ENCODE results near the gene C5orf22. TPM values are rescaled to one million over a fixed set of nuclear protein-coding genes. Genes with fewer than 3 reads are reported as not detected.

C5orf22 gene
- total RNA-seq, result 10 to 100 TPM; 23.4 to 26.6 TPM

DNA sequence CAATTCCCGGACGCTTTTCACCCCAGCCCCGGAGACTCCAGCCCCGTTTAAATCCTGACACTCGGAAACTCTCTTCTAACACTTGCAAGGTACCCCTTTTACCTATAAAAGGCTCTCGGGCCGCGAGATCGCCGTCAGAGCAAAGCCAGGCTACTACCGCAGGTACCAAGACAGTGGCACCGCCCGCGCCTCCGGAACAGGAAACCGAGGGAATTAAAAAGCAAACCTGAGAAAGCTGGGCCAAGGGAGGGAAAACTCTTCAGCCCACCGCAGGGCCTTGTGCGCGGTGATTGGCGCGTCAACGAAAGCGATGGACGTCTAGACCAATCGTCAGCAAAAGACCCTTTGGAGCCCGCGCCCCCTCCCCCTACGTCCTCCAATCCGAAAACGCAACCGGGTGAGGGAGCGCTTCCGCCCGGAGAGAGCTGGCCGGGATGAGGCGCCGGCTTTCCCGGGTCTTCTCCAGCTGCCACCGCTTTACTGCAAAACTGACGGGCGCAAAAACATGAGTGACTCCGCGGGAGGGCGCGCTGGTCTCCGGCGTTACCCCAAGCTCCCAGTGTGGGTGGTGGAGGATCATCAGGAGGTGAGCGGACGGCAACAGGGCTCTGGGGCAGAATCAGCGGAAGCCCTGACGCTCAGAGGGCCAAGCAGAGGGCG lies at the start of gene C5orf22, which contains the start of gene DROSHA:
Gene C5orf22 (plus strand): TSS at position 414 of the 660 bp plus-strand sequence. CDS start 92 bp downstream, at position 506.
Gene DROSHA (minus strand): TSS at position 206 of the 660 bp plus-strand sequence. CDS start 3,034 bp downstream, outside the sequence.
- H3K4me3 Mint-ChIP-seq, result peak within 1 kb of the TSS; percentile 90
- peak within 1 kb of the TSS; percentile 94 for H3K27ac Mint-ChIP-seq
- peaks cover 38% of the 10 kb centered on the region for H3K36me3 Mint-ChIP-seq
- CTCF ChIA-PET, result interaction anchor here (1.3 to 1.4 kb wide), 3 partner anchors 12 to 561 kb away, joined by 3 to 6 read pairs (median 4); no protein-coding TSS in a partner anchor
- ATAC-seq (peak; percentile 96), DNase-seq (peak; percentile 95)
- no peaks in the 10 kb centered on the region for H3K9me3 Mint-ChIP-seq (ENCODE audit: low read depth)
- no peaks in the 10 kb centered on the region for H3K27me3 Mint-ChIP-seq
- peaks cover 41% of the 10 kb centered on the region for H3K4me1 Mint-ChIP-seq

- Mint-ChIP-seq H3K4me1 (peaks cover 4% of the 10 kb centered on the region), H3K27ac (no peak overlapping the region), H3K27me3 (no peaks in the 10 kb centered on the region), H3K36me3 (peaks cover 44% of the 10 kb centered on the region), H3K4me3 (no peak overlapping the region), H3K9me3 (ENCODE audit: low read depth) (no peaks in the 10 kb centered on the region)
- ATAC-seq (no peak), DNase-seq (no peak)
- CTCF ChIA-PET, result no interaction called here
These were observed 46.5 kb upstream of the C5orf22 start for GRCh38 chr5:31485376-31486207.

DNA sequence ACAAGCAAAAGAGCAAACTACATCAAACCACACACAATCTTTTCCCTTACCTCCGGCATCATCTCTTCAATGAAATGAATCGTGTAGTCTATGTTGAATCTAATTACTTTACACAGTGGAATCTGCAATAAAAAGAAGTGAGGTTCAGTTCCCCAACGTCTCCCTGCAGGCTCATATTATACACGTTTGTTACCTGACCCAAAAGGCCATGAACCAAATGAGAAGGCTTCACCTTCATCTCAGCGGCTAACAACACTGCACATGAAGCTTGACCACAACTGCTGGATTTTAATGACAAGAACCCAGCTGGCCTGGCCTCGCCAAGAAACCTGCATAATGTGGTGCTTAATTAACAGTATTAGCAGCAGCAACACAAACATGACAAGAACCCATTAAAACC lies 45.7 kb upstream of the C5orf22 start:
- CTCF ChIA-PET, result interaction anchor here (0.9 kb wide), 1 partner anchor 591 kb away, joined by 3 read pairs; no protein-coding TSS in a partner anchor
- Mint-ChIP-seq H3K4me1 (peaks cover 4% of the 10 kb centered on the region), H3K36me3 (peaks cover 48% of the 10 kb centered on the region)

DNA sequence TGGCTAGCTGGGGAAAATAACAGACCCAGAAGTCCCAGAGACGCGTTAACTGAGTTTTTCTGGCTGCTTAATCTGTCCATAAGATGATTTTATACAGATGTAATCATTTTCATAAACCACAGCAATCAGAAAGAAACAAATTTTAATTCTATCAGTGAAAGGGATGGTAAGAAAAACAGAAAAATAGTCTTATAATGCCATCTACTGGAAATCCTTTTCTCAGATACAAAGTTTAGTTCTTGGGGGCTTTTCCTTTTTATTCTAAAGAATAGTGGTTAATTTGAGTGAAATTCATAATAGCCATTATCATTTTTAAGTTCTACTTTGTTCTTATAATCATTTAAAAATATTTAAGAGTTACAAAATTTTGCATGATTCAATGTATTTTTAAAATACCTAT lies 44.6 kb upstream of the C5orf22 start:
- CTCF ChIA-PET, result interaction anchor here (0.7 to 0.9 kb wide), 3 partner anchors 9 to 858 kb away, joined by 3 to 4 read pairs (median 3); no protein-coding TSS in a partner anchor
- no peak for ATAC-seq
- no peaks in the 10 kb centered on the region for H3K9me3 Mint-ChIP-seq (ENCODE audit: low read depth)
- no peak overlapping the region for H3K27ac Mint-ChIP-seq
- no peaks in the 10 kb centered on the region for H3K27me3 Mint-ChIP-seq
- no peak overlapping the region for H3K4me3 Mint-ChIP-seq
- peaks cover 4% of the 10 kb centered on the region for H3K4me1 Mint-ChIP-seq
- peaks cover 47% of the 10 kb centered on the region for H3K36me3 Mint-ChIP-seq
- no peak for DNase-seq

More for the DNA sequence above, 45.7 kb upstream of the C5orf22 start:
- ATAC-seq (no peak), DNase-seq (no peak)
- H3K27ac Mint-ChIP-seq, result no peak overlapping the region
- no peaks in the 10 kb centered on the region for H3K27me3 Mint-ChIP-seq
- H3K9me3 Mint-ChIP-seq (ENCODE audit: low read depth), result no peaks in the 10 kb centered on the region
- no peak overlapping the region for H3K4me3 Mint-ChIP-seq

- H3K36me3 Mint-ChIP-seq, result peaks cover 49% of the 10 kb centered on the region
- H3K4me1 Mint-ChIP-seq, result no peaks in the 10 kb centered on the region
- DNase-seq (no peak), ATAC-seq (no peak)
- H3K27ac Mint-ChIP-seq, result no peak overlapping the region
- H3K9me3 Mint-ChIP-seq (ENCODE audit: low read depth), result no peaks in the 10 kb centered on the region
- CTCF ChIA-PET, result no interaction called here
- H3K4me3 Mint-ChIP-seq, result no peak overlapping the region
- H3K27me3 Mint-ChIP-seq, result no peaks in the 10 kb centered on the region
These were observed 39.2 kb upstream of the C5orf22 start for GRCh38 chr5:31492869-31493268.

DNA sequence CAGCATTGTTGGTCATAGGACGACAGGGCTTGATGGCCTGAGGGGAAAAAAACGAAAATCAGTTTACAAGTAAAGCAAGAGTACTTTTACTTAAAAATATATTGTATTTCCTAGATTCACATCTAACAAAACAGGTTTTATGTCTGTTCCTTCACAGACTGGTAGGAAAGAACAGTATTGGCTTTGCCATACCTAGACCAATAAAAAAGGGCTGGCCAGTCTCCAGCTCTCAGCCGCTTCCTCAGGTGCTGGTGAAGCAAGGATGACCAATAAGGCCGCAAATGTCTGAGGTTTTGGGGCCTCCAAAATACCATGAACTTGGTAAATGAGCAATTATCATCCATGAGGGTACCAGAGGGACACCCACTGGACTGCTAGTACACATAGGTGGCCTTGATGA lies 36.8 kb upstream of the C5orf22 start:
- CTCF ChIA-PET, result no interaction called here
- Mint-ChIP-seq H3K4me3 (no peak overlapping the region), H3K4me1 (no peaks in the 10 kb centered on the region), H3K27ac (no peak overlapping the region), H3K27me3 (no peaks in the 10 kb centered on the region), H3K36me3 (peaks cover 50% of the 10 kb centered on the region), H3K9me3 (ENCODE audit: low read depth) (no peaks in the 10 kb centered on the region)
- ATAC-seq (no peak), DNase-seq (no peak)

- Mint-ChIP-seq H3K9me3 (ENCODE audit: low read depth) (no peaks in the 10 kb centered on the region), H3K27ac (no peak overlapping the region), H3K4me3 (no peak overlapping the region), H3K36me3 (peaks cover 52% of the 10 kb centered on the region), H3K4me1 (no peaks in the 10 kb centered on the region), H3K27me3 (no peaks in the 10 kb centered on the region)
- DNase-seq (no peak), ATAC-seq (no peak)
- CTCF ChIA-PET, result interaction anchor here (1.0 kb wide), 1 partner anchor 8 kb away, joined by 3 read pairs; no protein-coding TSS in a partner anchor
These were observed 35.8 kb upstream of the C5orf22 start for GRCh38 chr5:31496301-31496700.

DNA sequence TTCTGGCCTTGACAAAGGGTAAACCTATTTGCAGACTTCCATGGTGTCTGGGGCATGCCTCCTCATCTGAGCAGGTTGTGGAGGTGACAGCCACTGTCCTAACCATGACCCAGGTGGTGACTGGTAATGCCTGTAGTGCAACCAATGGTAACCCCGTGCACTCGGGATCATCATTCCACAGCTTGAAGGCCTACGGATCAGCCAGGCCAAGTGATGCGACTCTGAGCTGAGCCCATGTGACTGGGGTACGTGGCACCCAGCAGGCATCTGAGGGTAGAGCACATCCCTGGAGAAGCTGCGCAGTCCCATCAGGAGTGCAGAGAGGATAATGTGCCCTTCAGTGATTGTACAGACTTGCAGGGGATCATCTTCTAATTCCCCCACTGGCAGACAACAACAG lies 35.2 kb upstream of the C5orf22 start:
- H3K4me3 Mint-ChIP-seq, result no peak overlapping the region
- H3K4me1 Mint-ChIP-seq, result no peaks in the 10 kb centered on the region
- H3K36me3 Mint-ChIP-seq, result peaks cover 53% of the 10 kb centered on the region
- H3K27me3 Mint-ChIP-seq, result no peaks in the 10 kb centered on the region
- DNase-seq (no peak), ATAC-seq (no peak)
- H3K9me3 Mint-ChIP-seq (ENCODE audit: low read depth), result no peaks in the 10 kb centered on the region
- CTCF ChIA-PET, result interaction anchor here (1.0 kb wide), 1 partner anchor 9 kb away, joined by 3 read pairs; no protein-coding TSS in a partner anchor
- H3K27ac Mint-ChIP-seq, result no peak overlapping the region

- CTCF ChIA-PET, result no interaction called here
- Mint-ChIP-seq H3K27me3 (no peaks in the 10 kb centered on the region), H3K4me3 (no peak overlapping the region), H3K9me3 (ENCODE audit: low read depth) (no peaks in the 10 kb centered on the region), H3K4me1 (no peaks in the 10 kb centered on the region), H3K27ac (no peak overlapping the region), H3K36me3 (peaks cover 60% of the 10 kb centered on the region)
- no peak for DNase-seq
- no peak for ATAC-seq
These were observed 31.8 kb upstream of the C5orf22 start for GRCh38 chr5:31500256-31500655.

DNA sequence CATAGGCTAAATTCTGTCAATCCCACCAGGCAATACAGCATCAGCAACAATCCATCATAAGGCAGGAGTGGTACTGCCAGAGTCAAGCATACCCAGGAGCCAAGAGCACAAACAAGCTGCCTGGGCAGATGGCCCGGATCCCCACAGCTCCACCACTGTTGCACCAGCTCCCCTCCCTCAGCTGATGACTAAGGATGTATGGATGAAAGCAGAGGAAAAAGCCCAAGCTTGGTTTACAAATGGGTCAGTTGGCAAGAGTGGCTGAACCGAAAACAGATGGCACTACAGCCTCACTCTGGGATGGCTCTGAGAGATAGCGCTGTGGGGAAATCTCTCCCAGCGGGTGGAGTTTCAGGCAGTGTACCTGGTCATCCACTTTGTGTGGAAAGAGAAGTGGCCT lies 29.6 kb upstream of the C5orf22 start:
- ATAC-seq, result no peak
- no peak for DNase-seq
- Mint-ChIP-seq H3K36me3 (peaks cover 50% of the 10 kb centered on the region), H3K9me3 (ENCODE audit: low read depth) (no peaks in the 10 kb centered on the region), H3K4me1 (no peaks in the 10 kb centered on the region), H3K27me3 (no peaks in the 10 kb centered on the region), H3K4me3 (no peak overlapping the region), H3K27ac (no peak overlapping the region)
- CTCF ChIA-PET, result no interaction called here

GRCh38 chr5:31504529-31504928 lies 27.6 kb upstream of the C5orf22 start:
- Mint-ChIP-seq H3K36me3 (peaks cover 56% of the 10 kb centered on the region), H3K27ac (no peak overlapping the region)
- CTCF ChIA-PET, result no interaction called here

GRCh38 chr5:31511305-31511704 lies 20.8 kb upstream of the C5orf22 start:
- no peak overlapping the region for H3K27ac Mint-ChIP-seq
- DNase-seq (no peak), ATAC-seq (no peak)
- peaks cover 56% of the 10 kb centered on the region for H3K36me3 Mint-ChIP-seq
- CTCF ChIA-PET, result no interaction called here
- H3K4me1 Mint-ChIP-seq, result no peaks in the 10 kb centered on the region
- H3K27me3 Mint-ChIP-seq, result no peaks in the 10 kb centered on the region
- H3K4me3 Mint-ChIP-seq, result no peak overlapping the region
- no peaks in the 10 kb centered on the region for H3K9me3 Mint-ChIP-seq (ENCODE audit: low read depth)

More at GRCh38 chr5:31504529-31504928, 27.6 kb upstream of the C5orf22 start:
- no peaks in the 10 kb centered on the region for H3K4me1 Mint-ChIP-seq
- no peak overlapping the region for H3K4me3 Mint-ChIP-seq
- H3K9me3 Mint-ChIP-seq (ENCODE audit: low read depth), result no peaks in the 10 kb centered on the region
- no peak for ATAC-seq
- DNase-seq, result no peak
- H3K27me3 Mint-ChIP-seq, result no peaks in the 10 kb centered on the region

DNA sequence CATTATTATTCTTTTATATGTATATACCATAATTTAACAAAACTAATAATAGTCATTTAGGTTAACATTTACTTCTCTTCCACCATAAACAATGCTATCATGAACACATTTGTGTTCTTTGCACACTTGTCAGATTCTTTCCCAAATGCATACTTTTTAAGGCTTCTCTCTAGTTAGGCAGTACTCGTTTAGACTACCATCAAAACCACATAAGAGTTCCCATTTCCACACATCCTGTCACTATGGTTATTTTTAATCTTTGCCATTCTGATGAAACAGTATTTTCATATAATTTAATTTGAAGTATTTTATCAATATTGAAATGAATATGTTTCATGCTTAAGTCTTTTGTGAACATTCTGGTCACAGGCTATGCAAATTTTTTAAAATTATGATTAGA lies 15.3 kb upstream of the C5orf22 start:
- H3K27me3 Mint-ChIP-seq, result no peaks in the 10 kb centered on the region
- no peak overlapping the region for H3K4me3 Mint-ChIP-seq
- H3K36me3 Mint-ChIP-seq, result peaks cover 40% of the 10 kb centered on the region
- no peaks in the 10 kb centered on the region for H3K9me3 Mint-ChIP-seq (ENCODE audit: low read depth)
- H3K27ac Mint-ChIP-seq, result no peak overlapping the region
- no peak for ATAC-seq
- CTCF ChIA-PET, result no interaction called here
- DNase-seq, result no peak
- peaks cover 6% of the 10 kb centered on the region for H3K4me1 Mint-ChIP-seq

Data from activated CD8-positive, alpha-beta memory T cell treated with anti-CD3 and anti-CD28 coated beads, Interleukin-2, amount 10 ng/mL, durations not matched to agents 7 days and 5 days (primary cell).